AG09309 (cell line): ENCODE measurements around the gene GREB1.
A peak's percentile ranks its signal among the peaks of the same experiment; 100 is the strongest.

Source experiments
- DNase-seq: peaks from one replicate; pipeline ENCODE4 v3.0.0-alpha.2; 2010; ENCODE audit warnings: low read depth
- H3K4me3 ChIP-seq: 2 replicates; pipeline ENCODE4 v1.5.1; 2011; ENCODE audit warnings: mild to moderate bottlenecking, low read depth, low read length, moderate library complexity; ENCODE audit not compliant: control insufficient read depth
- TF ChIP-seq, protein P1 (sequence below): IDR thresholded peaks from 2 replicates; pipeline ENCODE4 v1.5.1; 2011; ENCODE audit warnings: mild to moderate bottlenecking, low read depth, low read length, inconsistent platforms; ENCODE audit not compliant: insufficient read depth, control insufficient read depth; ENCODE audit errors: missing control alignments

Gene GREB1

DNA sequence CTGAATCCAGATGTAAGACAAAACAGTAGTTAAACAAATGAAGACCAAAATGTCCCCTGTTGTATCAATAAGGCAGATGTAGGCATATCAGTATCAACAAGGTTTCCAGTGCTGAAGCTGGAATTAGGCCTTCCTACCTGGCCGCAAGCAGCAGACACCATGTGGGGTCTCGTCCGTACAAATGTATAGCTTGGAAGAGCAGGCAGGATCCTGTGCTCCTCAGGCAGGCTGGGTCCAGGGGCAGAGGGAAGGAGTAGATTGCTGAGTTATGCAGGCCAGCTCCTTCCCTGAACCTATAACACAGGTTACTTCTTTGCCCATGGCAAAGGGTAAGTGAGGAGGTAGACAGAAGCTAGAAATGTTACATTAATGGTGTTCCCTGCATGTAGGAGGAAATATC is 112.7 kb downstream of the GREB1 start:
- TF ChIP-seq, protein P1, sequence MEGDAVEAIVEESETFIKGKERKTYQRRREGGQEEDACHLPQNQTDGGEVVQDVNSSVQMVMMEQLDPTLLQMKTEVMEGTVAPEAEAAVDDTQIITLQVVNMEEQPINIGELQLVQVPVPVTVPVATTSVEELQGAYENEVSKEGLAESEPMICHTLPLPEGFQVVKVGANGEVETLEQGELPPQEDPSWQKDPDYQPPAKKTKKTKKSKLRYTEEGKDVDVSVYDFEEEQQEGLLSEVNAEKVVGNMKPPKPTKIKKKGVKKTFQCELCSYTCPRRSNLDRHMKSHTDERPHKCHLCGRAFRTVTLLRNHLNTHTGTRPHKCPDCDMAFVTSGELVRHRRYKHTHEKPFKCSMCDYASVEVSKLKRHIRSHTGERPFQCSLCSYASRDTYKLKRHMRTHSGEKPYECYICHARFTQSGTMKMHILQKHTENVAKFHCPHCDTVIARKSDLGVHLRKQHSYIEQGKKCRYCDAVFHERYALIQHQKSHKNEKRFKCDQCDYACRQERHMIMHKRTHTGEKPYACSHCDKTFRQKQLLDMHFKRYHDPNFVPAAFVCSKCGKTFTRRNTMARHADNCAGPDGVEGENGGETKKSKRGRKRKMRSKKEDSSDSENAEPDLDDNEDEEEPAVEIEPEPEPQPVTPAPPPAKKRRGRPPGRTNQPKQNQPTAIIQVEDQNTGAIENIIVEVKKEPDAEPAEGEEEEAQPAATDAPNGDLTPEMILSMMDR: no peak
- no peak for DNase-seq
- H3K4me3 ChIP-seq: no peak overlapping the region

DNA sequence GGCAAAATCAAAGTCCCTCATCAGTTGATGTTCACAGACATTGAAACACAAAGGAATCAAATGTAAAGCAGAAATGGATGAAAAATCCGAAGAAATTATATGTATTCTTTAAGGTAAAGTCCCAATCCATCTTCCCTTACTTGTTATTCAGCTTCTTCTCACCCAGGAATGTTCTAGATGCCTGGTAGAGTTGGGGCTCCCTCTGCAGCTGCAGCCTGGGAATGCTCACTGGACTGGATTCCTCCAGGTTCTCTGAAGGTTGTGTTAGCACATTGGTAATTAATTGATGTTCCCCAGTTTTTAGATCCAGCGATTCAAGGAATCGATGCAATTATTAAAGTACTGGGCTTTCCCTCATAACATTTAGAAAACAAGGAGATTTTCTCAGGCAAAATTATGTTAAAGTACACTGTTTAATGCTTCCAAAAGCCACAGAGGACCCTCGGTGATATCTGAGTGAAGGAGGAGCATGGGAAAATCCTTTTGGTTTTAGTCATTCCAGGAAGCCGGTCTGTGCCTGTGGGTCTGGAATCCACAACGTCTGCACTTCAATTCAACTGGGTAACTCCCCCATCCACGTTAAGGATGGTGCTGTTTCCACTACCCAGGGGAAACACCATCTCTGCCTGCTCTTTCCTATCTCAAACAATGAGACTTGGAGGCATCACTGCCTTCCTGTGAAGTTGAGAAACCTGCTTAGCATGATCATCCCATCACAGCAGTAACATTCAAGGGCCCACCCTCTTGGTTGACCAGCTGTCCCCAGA is 114.2 kb downstream of the GREB1 start:
- no peak for DNase-seq
- H3K4me3 ChIP-seq: no peak overlapping the region
- TF ChIP-seq, protein P1: no peak

GRCh38 chr2:11649093-11649492 is 115.2 kb downstream of the GREB1 start:
- no peak overlapping the region for H3K4me3 ChIP-seq
- TF ChIP-seq, protein P1: no peak
- DNase-seq: no peak

DNA sequence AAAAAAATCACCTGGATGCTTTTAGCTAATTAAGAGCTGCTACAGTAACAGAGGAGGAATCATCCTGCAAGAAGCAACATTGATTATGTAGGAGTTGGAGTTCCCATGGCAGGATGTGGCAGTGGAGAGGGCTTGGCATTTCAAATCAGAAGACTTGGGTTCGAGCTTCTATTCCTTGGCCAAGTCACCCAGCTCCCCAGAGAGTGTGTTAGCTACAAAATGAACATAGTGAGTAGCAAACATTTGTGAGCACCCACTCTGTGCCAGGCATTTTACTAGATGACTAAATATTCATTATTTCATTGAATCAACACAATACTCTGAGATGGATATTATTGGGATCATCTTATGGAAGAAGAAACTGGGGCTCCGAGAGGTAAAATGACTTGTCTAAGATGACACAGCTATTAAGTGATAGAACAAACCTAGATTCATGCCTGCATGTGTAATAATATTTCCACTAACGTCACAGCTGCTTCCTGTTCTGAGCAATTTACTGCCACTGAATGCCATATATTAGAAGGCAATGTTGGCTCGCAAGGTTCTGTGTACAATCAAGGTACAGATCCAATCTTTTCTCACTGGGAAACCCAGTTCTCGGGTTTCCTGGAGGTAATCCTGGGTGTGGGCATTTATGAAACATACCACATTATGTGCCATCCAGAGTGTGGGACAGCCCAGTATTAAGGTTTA is 118.2 kb downstream of the GREB1 start:
- TF ChIP-seq, protein P1: no peak
- DNase-seq: no peak
- no peak overlapping the region for H3K4me3 ChIP-seq

GRCh38 chr2:11652553-11652952 is 118.7 kb downstream of the GREB1 start:
- no peak overlapping the region for H3K4me3 ChIP-seq
- no peak for DNase-seq
- TF ChIP-seq, protein P1: no peak

DNA sequence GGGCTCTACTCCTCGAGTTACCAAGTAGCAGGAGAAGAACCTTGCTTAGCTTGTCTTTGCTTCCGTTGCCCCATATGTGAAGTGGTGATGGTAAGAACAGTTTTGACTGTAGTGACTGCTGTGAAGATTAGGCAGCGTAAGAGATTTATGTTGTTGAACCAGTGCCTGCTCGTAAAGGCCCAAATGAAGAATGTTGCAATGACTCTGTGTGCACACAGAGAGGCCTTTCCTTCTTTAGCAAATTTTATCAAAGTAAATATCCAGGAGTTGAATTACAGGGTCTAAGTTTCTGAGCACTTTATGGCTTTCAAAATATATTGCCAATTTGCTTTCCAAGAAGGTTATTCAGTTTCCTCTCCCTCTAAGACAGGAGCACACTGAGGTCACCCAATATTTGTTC is 121.7 kb downstream of the GREB1 start:
- no peak overlapping the region for H3K4me3 ChIP-seq
- peak; percentile 27 for DNase-seq
- TF ChIP-seq, protein P1: no peak
